Sigmoid colon (tissue), 7 donors: ENCODE measurements around the gene TRIM23. TPM values are rescaled to one million over a fixed set of nuclear protein-coding genes. Genes with fewer than 3 reads are reported as not detected.
A peak's percentile ranks its signal among the peaks of the same experiment; 100 is the strongest.

ENCODE experiments used
- DNase-seq: peaks from one replicate; pipeline ENCODE4 v3.0.0-alpha.2; 2019
- H3K27ac ChIP-seq, 4 donors: fragments of 200-600 bp; sonication (generic); one replicate each; pipeline ENCODE4 v1.5.1; 2016 to 2019; ENCODE audit warnings: mild to moderate bottlenecking in 1 of 4
- H3K27me3 ChIP-seq, 3 donors: fragments of 200-600 bp; sonication (generic); one replicate each; pipeline ENCODE4 v1.5.1; 2019; ENCODE audit warnings: mild to moderate bottlenecking in 1 of 3
- H3K36me3 ChIP-seq, 4 donors: fragments of 200-600 bp; sonication (generic); one replicate each; pipeline ENCODE4 v1.5.1; 2016 to 2019
- H3K4me1 ChIP-seq, 4 donors: fragments of 200-600 bp; sonication (generic); one replicate each; pipeline ENCODE4 v1.5.1; 2017 to 2019
- H3K4me3 ChIP-seq, 4 donors: fragments of 200-600 bp; sonication (generic); one replicate each; pipeline ENCODE4 v1.5.1; 2017 to 2019; ENCODE audit warnings: mild to moderate bottlenecking in 2 of 4, moderate library complexity in 1 of 4
- H3K9me3 ChIP-seq, 4 donors: fragments of 200-600 bp in 3 of 4; sonication (generic) in 3 of 4; one replicate each; pipeline versions ENCODE4 v1.5.1 to v1.6.1; 2013 to 2019
- EP300 ChIP-seq, 4 donors: sonication (generic); formaldehyde crosslinking; IDR thresholded peaks; one replicate each; pipeline ENCODE4 v1.6.1; 2017; ENCODE audit warnings: antibody characterized with exemption in 4 of 4
- POLR2A ChIP-seq, 2 donors: fragments of 450-650 bp; IDR thresholded peaks; one replicate each; pipeline ENCODE4 v1.6.1; 2016; ENCODE audit warnings: antibody characterized with exemption in 2 of 2, mild to moderate bottlenecking in 2 of 2, moderate library complexity in 2 of 2
- POLR2AphosphoS5 ChIP-seq, 4 donors: sonication (generic); formaldehyde crosslinking; IDR thresholded peaks; one replicate each; pipeline ENCODE4 v1.6.1; 2017; ENCODE audit warnings: antibody characterized with exemption in 4 of 4
- WGBS, 2 donors: extraction: QIAGEN DNeasy Blood & Tissue Kit; methylation state at CpG; one replicate each; pipeline ENCODE4 v1.1.7; 2013; 5-methylcytosine and 5-hydroxymethylcytosine counted together
- intact Hi-C: fragments of 100-400 bp; cut with DNase I; formaldehyde crosslinking; loops from one replicate; pipeline ENCODE4 v1.15.1; 2023
- polyA plus RNA-seq, 3 donors: library from polyadenylated mRNA; stranded (reverse); fragments of 200-250 nt; gene quantifications; one replicate each; pipeline ENCODE4 v1.2.3, GENCODE V29; 2013
- total RNA-seq, 4 donors: library from RNA; depleted of rRNA; stranded (reverse); fragments of >200 nt; gene quantifications; one replicate each; pipeline ENCODE4 v1.1.0, GENCODE V29; 2016
- TF ChIP-seq, protein P1 (sequence below), 4 experiments: fragments of 450-650 bp in 3 of 4; fragments of 200-600 bp in 1 of 4; IDR thresholded peaks; one replicate each; pipeline ENCODE4 v1.5.1; 2016 to 2019; ENCODE audit warnings: antibody characterized with exemption in 4 of 4, mild to moderate bottlenecking in 3 of 4, moderate library complexity in 2 of 4
- donor health status: healthy with polysubstance abuse.
- donor health status: Bipolar disorder and iron deficiency.
- donor health status: healthy.

The TRIM23 gene
- total and polyA plus RNA-seq, 7 donors: 2.1 to 25.7 (median 14.1) TPM

DNA sequence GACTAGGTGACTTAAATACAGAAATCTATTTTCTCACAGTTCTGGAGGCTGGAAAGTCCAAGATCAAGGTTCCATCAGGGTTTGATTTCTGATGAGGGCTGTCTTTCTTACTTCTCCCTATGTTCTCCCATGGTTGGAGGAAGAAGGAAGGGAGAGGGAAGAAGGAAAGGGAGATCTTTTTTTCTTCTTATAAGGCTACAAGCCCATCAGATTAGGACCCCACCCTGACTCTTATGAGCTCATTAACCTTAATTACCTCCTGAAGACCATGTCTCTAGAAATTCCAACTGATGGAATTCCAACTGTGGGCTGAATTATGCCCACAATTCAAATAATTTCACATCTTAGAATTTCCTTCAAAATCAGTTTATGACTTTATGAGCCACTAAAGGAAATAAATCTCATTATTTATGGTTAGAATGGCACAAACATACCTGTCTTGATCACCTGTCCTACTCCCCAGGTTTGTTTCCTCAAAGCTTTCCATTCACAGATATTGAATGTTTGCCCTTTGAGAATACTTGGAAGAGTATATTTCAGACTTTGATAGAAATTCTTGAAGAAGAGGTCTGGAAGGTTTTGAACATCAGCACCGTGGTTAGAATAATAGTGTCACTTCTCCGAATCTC, 53.4 kb downstream of the TRIM23 start:
- 91 to 93% methylated on average over 2 of the region's 2 CpGs for WGBS, 2 donors
- intact Hi-C loops: no loop called here
- Histone ChIP-seq H3K4me1 (no peaks in the 10 kb centered on the region), H3K27ac (no peak overlapping the region), H3K4me3 (no peak overlapping the region), H3K9me3 (no peaks in the 10 kb centered on the region), H3K27me3 (no peaks in the 10 kb centered on the region), H3K36me3 (peaks cover 0 to 61% (median 2%) of the 10 kb centered on the region in 4 donors)
- TF ChIP-seq, protein P1, sequence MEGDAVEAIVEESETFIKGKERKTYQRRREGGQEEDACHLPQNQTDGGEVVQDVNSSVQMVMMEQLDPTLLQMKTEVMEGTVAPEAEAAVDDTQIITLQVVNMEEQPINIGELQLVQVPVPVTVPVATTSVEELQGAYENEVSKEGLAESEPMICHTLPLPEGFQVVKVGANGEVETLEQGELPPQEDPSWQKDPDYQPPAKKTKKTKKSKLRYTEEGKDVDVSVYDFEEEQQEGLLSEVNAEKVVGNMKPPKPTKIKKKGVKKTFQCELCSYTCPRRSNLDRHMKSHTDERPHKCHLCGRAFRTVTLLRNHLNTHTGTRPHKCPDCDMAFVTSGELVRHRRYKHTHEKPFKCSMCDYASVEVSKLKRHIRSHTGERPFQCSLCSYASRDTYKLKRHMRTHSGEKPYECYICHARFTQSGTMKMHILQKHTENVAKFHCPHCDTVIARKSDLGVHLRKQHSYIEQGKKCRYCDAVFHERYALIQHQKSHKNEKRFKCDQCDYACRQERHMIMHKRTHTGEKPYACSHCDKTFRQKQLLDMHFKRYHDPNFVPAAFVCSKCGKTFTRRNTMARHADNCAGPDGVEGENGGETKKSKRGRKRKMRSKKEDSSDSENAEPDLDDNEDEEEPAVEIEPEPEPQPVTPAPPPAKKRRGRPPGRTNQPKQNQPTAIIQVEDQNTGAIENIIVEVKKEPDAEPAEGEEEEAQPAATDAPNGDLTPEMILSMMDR (IDR thresholded peaks at IDR 0.05): no peak
- TF ChIP-seq EP300 (IDR thresholded peaks at IDR 0.05) (no peak), POLR2A (IDR thresholded peaks at IDR 0.05) (no peak), POLR2AphosphoS5 (IDR thresholded peaks at IDR 0.05) (no peak)
- DNase-seq: no peak

DNA sequence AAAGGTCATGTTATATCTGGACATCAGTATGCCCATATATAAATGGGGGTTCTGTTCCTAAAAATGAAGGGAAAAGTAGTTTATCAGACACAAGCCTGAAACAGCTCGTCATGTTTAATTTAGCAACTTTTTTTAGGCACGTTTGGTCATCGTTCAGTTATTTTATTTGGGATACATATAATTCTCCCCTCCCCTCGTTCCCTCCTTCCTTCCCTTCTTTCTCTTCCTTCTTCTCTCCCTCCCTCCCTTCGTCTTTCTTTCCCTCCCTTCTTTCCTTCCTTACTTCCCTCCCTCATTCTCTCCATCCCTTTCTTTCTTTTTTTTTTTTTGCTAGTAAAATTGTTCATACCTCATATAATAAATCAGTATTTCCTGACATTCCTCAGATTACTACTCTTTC, 57.6 kb downstream of the TRIM23 start:
- WGBS, 2 donors: 83 to 86% methylated on average over 5 of the region's 5 CpGs
- H3K9me3 ChIP-seq: no peaks in the 10 kb centered on the region
- no peaks in the 10 kb centered on the region for H3K27me3 ChIP-seq
- H3K27ac ChIP-seq: no peak overlapping the region
- intact Hi-C loops: loop anchor here (10.0 kb wide), 2 partner anchors 578 to 802 kb away; partner anchors contain the start of genes CWC27, SREK1 and SREK1IP1
- no peak for DNase-seq
- H3K4me1 ChIP-seq: peaks cover 0 to 29% (median 22%) of the 10 kb centered on the region in 4 donors
- peaks cover 0 to 33% (median under 1%) of the 10 kb centered on the region in 4 donors for H3K36me3 ChIP-seq
- TF ChIP-seq POLR2AphosphoS5 (IDR thresholded peaks at IDR 0.05) (no peak), EP300 (IDR thresholded peaks at IDR 0.05) (no peak), POLR2A (IDR thresholded peaks at IDR 0.05) (no peak)
- TF ChIP-seq, protein P1 (IDR thresholded peaks at IDR 0.05): no peak
- no peak overlapping the region for H3K4me3 ChIP-seq

DNA sequence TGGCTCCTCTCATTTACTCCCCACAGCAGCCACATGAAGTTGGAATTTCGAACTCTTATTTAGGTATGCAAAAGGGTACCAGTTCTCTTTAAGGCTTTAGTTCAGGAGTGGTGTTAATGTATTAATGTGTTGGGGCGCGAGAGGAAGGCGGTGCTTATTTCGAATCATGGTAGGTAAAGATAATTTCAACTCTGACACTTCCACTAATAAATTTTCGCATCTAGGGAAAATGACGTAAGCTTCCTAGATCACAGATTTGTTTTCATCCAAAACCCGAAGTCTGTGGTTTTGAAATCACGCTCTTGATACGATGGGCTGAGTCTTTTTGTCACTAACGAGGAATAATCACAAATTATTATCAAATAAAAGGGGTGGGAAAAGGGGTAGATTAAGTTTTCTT, 60.4 kb downstream of the TRIM23 start:
- H3K4me1 ChIP-seq: peaks cover 0 to 29% (median 22%) of the 10 kb centered on the region in 4 donors
- peak overlapping the region; percentile 75 to 91 (median 84) for H3K4me3 ChIP-seq
- intact Hi-C loops: loop anchor here (2.0 to 10.0 kb wide), 4 partner anchors 61 to 799 kb away; partner anchors contain the start of genes ADAMTS6, CWC27, SHLD3 and SREK1
- H3K9me3 ChIP-seq: no peaks in the 10 kb centered on the region
- no peak for TF ChIP-seq POLR2A (IDR thresholded peaks at IDR 0.05)
- 4 to 6% methylated on average over 11 of the region's 11 CpGs for WGBS, 2 donors
- DNase-seq: no peak
- peak overlapping the region; percentile 80 to 88 (median 87) for H3K27ac ChIP-seq
- no peaks in the 10 kb centered on the region for H3K27me3 ChIP-seq
- H3K36me3 ChIP-seq: peaks cover 0 to 7% (median 0%) of the 10 kb centered on the region in 4 donors

DNA sequence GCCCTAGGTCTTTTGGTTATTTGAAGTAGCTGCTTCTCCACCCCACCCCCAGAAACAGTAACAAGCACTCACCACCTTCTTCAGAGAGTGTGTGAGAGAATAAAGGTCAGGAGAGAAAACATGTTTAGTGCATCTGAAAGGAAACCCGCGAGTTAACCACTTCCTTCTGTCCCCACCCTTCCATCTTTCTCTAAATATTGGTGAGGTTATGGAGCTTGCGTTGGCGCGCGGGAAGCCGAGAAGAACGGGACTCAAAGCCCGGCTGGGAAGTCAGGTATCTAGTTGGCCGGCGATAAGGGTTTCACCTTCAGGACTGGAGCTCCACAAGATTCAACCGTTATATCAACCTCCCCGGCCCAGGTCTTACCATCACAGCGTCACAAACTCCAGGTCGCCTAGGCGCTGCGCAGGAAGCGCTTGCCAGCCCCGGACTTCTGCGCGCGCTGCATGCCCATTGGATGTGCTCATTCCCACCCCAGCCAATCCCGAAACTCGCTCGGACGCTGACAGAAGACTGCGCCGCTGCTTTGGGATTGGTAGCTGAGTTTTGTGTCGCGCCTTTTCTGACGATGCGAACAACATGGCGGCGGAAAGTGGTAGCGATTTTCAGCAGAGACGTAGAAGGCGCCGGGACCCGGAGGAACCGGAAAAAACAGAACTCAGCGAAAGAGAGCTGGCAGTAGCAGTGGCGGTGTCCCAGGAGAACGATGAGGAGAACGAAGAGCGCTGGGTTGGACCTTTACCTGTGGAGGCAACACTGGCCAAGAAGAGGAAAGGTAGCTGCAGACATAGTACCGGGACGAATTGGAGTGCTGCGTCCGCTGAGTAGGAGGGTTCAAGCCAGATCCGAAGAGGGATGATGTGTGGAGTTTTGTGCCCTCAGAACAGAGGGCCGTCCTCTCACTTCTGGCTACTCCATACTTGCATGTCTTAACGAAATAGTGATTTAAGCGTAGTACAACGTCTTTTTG, 61.1 kb downstream of the TRIM23 start, which contains the start of the genes CENPK and PPWD1:
TSS of gene CENPK (minus strand) at position 438 of the 971 bp plus-strand sequence. CDS start 8,261 bp downstream, outside the sequence.
TSS of gene PPWD1 (plus strand) at position 566 of the 971 bp plus-strand sequence. CDS start at position 581, 15 bp downstream.
- DNase-seq: peak; percentile 97

More for the DNA sequence above, 61.1 kb downstream of the TRIM23 start, which contains the start of the genes CENPK and PPWD1:
- H3K27ac ChIP-seq: peak within 1 kb of the TSS; percentile 80 to 88 (median 87)
- TF ChIP-seq, protein P1 (IDR thresholded peaks at IDR 0.05): no peak
- peak; percentile 84 to 91 (median 90) for TF ChIP-seq POLR2AphosphoS5 (IDR thresholded peaks at IDR 0.05)
- TF ChIP-seq POLR2A (IDR thresholded peaks at IDR 0.05): peak; percentile 39 to 65
- TF ChIP-seq EP300 (IDR thresholded peaks at IDR 0.05): peak in 1 of 4 donors; percentile 20
- H3K9me3 ChIP-seq: no peaks in the 10 kb centered on the region
- H3K36me3 ChIP-seq: no peaks in the 10 kb centered on the region
- 0% methylated on average over 54 of the region's 54 CpGs for WGBS, 2 donors
- peaks cover 0 to 29% (median 22%) of the 10 kb centered on the region in 4 donors for H3K4me1 ChIP-seq
- intact Hi-C loops: loop anchor here (2.0 to 10.0 kb wide), 4 partner anchors 62 to 798 kb away; partner anchors contain the start of genes ADAMTS6, CWC27, SHLD3 and SREK1
- no peaks in the 10 kb centered on the region for H3K27me3 ChIP-seq
- peak within 1 kb of the TSS; percentile 75 to 91 (median 84) for H3K4me3 ChIP-seq
